GM19455 (cell line): ENCODE results near the gene TLNRD1.

Source experiments
- ATAC-seq: cut with Tn5 transposase; IDR thresholded peaks from one replicate; pipeline ENCODE4 v1.9.1; 2021; ENCODE audit not compliant: unreplicated experiment

Gene TLNRD1

DNA sequence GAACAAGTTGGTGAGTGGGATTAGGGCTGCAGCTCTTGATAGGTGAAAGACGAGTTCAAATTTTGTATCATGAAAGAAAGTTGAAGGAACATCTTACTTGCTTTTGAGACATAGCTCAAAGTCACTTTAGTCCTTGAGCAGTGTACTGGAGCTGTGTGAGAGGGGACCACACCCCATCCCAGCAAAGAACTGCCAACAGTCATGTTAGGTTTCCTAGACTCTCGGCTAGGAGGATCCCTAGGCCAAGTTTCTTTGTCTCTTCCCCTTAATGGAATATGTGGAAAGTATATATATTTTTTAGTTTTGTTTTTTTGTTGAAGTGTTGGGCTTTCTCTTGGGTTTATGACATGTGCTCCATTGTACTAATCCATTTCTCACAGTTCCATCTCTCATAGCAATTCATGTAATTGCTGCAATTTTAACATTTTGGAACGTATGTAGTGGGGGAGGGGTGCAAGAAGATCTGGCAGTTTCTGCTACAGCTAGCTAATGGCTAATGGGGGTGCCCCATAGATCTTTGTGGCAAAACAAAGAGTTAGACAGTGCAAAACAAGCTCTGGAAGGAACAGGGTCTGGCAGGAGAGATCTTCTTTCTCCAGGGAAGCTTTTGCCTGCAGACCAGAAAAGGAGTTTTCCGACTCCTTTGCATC is 25.1 kb downstream of the TLNRD1 start:
- ATAC-seq: no peak

DNA sequence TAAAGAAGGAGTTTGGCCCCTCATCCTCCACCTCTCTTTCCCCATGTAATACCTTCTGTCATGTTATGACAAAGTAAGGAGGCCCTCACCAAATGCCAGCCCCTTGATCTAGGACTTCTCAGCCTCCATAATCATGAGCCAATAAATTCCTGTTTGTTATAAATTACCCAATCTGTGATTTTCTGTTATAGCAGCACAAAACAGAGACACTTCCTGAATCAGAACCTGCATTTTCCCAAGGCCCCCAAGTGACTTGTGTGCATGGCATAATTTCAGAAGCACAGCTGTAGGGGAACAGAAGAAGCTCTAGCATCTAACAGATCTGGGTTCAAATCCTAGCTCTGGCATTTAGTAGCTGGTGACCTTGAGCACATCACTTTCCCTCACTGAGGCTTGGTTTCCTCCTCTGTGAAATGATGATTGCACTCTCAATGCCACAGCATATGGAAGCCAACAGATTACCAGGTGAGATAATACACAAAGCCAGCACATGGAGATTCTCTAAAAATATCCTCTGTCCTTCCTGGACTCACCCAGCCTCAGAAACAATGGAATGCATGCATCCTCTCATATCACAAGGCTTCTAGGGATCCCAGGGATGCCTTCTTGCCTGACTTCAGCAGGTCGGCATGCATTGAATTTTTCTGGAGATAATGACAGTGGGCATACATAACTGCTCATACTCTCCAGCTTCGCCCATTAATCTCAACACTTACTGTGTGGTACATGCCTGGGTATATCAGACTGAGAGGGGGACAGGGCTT is 26.3 kb downstream of the TLNRD1 start:
- no peak for ATAC-seq

DNA sequence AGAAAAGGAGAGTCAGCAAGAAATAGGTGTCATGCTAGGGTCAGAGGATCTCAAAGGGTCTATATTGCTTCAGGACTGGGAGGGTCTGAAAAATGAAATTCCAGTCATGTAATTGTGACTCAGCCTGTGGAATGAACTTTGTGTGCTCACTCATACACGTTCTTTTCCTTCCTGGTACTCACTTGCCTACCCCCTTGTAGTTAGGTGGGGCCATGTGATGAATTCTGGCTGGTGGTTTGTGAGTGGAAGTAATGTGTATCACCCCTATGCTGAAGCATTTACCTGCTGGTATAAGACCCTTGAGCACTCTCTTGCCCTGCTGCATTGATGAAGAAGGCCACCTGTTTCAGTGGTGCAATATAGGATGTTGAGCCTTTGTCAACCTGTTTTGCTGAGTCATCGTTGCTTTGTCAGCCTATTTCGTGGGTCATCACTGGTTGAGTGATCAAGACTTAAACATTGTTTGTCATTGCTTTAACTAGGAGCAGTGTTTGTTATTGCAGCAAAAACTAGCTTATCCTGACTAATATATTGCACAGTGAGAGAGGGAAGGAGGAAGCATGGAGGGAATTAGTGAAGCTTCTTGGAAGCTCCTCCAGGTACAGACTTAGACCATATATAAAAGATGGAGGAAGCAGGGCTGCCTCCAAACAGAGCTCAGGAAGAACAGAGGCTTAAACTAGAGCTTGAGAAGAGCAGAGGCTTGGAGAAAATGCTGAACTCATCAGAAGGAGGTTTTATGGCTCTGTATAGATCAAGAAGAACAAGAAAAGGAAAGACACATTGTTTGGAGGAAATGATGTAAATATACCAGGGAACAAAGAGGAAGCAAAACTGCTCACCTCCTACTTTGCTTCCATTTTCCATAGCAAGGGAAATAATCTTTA is 28.9 kb downstream of the TLNRD1 start:
- no peak for ATAC-seq

DNA sequence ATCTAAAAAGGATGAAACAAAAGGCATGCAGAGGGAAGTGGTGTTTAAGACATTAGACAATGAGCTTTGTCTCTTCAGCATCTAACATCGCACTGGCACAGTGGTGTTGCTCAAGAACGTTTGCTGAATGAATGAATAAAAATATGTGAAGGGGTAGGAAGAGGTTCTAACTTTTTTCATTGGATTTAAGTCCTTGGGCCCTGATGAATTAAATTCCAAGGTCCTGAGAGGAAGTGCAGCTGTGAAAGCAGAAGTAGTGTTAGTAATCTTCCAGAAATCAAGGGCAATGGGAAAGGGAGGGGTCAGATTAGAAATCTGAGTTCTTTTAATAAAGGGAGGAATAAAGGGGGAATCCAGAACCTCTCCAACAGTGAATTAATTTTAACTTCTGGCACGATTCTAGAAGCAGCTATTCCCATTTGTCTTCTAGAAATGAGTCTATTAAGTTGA is 29.6 kb downstream of the TLNRD1 start:
- ATAC-seq: no peak

DNA sequence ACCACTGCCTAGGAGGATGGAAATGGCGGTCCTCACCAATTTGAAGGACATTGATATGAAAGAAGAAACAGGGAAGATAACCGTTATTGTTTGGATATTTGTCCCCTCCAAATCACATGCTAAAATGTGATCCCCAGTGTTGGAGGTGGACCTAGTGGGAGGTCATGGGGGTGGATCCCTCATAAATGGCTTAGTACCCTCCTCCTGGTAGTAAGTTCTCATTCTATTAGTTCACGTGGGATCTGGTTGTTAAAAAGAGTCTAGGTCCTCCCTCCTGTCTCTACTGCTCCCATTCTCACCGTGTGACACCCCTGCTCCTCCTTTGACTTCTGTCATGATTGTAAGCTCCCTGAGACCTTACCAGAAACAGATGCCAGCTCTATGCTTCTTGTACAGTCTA is 30.5 kb downstream of the TLNRD1 start:
- no peak for ATAC-seq

DNA sequence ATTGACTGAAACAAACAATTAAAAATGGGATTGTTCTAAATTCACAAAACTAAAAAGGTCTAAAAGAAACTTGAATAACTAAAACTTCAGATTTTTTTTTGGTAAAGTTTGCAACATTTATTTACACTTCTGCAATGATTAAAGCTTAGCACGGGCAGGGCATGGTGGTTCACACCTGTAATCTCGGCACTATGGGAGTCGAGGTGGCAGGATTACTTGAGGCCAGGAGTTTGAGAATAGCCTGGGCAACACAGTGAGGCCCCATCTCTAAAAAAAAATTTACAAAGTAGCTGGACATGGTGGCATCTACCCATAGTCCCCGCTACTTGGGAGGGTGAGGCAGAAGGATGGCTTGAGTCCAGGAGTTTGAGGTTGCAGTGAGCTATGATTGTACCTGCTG is 31.6 kb downstream of the TLNRD1 start:
- ATAC-seq: no peak

DNA sequence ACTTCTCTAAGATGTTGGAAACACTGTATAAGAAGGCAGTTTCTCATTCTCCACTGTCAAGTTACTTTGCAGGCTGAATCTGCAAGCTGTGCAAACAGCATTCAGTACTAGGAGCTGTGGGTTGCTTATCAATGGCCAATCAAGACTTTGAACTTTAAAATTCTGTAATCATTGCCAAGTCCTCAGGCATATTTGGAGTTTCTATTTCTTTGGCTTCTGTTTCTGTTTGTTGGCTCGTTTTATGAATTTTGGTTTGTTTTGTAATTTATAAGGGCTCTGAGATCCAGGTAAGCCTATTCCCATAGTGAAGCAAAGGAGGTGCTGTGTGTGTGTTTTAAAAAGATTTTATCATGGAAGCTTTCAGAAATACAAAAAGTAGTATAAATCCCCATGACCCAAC is 32.1 kb downstream of the TLNRD1 start:
- no peak for ATAC-seq

DNA sequence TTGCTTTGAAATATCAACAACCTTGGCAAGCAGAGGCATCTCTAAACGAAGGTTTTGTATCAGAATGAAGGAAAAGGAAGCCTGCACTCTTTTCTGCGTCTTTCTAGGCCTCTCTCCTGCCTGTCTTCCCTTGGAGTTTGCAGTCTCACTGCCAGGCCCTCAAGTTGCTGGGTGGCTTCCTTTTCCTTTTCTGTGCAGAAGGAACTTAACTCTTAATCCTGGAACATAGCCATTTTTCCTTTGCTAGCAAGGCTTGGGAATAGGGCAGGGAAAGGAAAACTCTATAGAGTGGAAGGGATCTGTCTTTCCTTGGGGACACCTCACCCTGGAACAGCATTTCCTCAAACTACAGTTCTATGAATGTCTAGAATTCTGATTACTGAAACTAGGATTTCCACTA is 32.8 kb downstream of the TLNRD1 start:
- ATAC-seq: no peak

DNA sequence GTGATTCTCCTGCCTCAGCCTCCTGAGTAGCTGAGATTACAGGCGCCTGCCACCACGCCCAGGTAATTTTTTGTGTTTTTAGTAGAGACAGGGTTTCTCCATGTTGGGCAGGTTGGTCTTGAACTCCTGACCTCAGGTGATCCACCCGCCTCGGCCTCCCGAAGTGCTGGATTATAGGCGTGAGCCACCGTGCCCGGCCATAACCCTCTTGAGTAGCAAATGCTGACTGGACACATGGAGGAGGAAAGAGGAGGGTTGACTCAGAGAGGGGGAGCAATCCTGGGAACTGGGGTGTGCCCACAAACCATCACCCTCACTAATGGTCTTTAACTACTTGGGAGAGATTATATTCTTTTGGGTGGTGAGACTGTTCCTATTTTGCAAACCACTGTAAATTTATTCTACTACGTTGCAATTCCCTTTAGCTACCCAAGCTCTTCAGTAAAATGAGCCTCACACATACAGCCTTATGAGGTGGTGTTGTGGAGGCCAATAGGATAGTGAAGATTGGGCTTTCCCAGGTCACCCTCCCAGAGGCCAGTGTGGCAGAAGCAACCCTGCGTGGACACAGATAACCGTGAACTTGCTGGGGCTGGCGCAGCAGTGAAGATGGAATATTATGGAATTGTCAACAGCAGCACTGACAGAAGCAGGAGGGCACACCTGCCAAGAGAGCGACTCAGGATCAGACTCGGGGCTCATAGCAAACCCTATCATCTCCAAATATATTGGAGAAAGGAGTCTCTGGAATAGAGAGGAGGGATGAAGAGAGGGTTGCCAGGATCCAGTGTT is 37.4 kb downstream of the TLNRD1 start:
- no peak for ATAC-seq

DNA sequence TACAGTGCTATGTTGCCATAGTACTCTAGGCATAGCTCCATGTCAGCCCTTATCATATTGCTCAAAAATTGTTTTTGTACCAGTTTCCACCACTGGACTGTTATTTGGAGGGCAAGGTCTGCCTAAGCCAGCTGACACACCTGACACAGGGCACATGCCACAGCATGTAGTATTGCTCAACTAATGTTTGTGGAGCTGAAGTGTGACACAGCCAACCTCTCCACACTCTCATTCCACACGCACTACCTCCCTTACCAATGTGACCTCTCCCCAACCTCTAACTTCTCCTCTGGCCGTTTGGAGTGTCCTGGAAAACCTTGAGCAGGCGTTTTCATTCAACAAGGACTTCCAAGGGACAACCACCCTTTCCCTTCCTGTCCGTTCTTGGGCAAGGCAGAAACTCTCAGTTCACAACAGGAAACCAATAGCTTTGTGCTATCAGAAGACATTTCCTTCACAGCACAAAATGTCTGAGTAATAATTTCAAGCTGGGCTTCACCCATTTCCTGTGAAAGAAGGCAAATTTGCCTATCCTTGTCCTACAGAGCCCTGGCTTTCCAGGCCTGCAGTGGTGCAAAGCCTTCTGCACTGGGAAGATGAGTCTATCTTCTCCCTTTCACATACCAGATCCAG is 38.4 kb downstream of the TLNRD1 start:
- no peak for ATAC-seq

DNA sequence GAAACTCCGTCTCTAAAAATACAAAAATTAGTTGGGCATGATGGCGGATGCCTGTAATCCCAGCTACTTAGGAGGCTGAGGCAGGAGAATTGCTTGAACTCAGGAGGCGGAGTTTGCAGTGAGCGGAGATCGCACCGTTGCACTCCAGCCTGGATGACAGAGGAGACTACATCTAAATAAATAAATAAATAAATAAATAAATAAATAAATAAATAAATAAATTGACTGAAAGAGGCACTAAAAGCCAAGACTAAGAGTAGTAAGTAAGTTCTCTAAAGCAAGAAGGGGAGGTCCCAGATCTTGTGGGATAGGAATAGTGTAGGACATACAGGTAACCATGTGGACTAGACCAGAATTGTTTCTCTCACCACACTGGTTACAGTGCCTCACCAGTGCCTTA is 40.0 kb downstream of the TLNRD1 start:
- ATAC-seq: no peak

DNA sequence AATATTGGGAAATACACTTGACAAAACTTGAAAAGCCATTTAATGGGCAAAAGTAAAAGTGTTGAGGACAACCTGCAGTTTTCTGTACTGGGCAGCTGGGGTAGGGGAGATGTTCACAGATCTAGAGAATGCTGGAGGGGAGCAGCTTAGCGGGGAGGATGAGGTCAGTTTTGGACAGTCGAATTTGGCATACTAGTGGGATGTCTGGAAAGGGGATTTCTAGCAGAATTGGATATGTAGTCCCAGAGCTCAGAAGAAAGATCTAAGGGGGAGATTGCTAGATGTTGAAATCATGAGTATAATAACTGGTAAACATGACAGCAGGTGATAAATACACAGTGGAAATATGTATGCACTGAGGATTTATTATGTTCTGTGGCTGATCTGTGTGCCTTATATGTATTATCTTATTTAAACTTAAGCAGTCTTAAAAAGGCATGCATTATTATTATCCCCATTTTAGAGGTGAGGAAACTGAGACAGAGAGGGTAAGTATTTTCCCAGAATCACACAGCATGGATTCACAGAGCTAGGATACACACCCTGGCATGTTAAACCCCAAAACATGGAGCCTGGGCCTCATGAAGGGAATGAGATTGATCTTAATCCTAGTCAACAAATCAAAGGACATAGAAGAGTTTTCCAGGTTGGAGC is 42.7 kb downstream of the TLNRD1 start:
- no peak for ATAC-seq

DNA sequence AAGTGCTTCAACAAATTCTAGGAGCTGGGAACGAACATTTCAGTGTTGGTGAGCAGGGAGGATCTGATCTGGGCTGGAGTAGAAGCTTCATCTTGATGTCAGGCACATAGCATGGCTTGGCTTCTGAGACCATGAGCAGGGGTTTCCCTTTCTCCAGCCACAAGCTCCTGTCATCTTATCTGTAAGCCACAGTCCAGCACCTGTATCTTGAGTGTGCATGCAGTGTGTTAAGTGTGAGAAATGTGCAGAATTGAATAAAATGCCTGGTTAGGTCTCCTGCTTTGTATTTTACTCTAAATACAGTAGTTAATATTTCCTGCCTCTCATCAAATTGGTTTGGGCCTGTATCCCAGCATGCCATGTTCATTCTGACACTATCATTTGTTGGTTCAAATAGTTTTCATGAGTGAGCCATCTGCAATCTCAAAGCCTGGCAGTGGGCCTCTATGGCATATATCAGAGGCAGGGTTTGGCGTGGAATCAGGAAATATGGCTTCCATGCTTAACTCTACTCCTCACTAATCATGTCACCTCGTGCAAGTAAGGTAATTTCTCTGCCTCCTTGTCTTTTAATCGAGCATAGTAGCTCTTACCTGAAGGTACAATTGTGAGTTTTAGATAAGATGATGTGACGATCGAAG is 43.3 kb downstream of the TLNRD1 start:
- no peak for ATAC-seq

DNA sequence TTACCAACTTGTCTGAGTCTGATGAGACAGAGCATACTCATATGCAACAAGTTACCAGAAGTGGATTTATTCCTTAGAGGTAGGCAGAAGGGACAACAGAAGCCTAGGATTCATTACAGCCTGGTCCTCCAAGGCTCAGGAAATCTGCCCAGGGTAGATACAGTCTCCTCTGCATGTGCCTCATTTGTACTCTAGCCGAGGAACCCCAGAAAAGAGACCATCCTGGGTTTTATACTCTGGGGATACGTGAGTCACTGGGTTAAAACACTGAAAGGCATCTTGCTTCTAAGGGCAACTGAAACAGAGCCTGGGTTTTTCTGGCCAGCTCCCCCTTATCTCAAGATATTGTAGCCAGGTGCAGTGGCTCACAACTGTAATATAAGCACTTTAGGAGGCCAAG is 45.6 kb downstream of the TLNRD1 start:
- ATAC-seq: no peak

DNA sequence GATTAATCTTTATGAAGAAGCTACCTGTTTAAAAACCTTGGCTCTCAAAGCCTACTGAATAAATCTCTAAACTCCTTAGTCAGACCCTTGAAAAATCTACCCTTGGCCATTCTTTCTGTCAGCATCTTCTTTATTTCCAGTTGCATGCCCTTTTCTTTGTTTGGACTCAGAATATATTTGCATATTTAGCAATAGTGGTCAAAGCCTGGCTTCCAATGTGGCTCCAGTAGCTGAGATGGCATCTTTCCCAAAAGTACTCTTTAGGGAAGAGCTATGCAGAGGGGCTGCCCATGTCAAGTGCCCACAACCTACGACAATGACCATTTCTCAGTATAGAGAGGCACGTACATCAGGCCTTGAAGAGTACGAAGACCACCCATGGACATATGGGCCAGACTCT is 47.2 kb downstream of the TLNRD1 start:
- no peak for ATAC-seq

DNA sequence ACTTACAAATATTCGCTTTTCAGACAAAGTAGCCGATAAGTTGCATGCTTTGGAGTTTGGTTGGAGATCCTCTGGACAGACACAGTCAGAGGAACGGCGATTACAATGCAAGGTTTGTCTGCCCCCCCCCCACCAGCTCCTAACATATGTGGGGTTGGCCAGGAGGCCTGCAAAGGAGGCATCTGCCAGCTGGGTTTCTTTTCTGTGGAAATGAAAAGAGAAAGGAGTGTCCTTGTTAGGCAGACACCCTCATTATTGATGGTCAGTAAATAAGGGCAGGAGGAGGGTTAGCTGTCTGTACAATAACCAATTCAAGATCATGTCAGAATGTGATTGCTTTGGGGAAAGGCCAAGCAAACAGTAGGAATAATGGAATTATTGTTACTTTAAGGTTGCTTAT is 49.1 kb downstream of the TLNRD1 start:
- no peak for ATAC-seq

DNA sequence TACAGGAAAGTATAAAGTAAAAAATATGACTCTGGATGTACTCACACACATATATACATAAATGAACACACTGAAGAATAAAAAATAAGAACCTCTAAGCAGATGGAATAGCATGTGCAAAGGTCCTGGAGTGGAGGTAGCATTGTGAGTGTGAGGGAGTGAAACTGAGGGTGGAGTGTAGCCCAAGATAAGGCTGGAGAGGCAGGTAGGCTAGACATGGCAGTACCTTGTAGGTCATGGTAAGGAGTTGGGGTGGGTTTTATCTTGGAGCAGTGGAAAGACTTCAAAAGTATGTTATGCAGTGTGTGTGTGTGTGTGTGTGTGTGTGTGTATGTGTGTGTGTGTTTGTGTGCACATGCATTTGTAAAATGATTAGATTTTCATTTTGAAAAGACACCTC is 49.5 kb downstream of the TLNRD1 start:
- no peak for ATAC-seq

DNA sequence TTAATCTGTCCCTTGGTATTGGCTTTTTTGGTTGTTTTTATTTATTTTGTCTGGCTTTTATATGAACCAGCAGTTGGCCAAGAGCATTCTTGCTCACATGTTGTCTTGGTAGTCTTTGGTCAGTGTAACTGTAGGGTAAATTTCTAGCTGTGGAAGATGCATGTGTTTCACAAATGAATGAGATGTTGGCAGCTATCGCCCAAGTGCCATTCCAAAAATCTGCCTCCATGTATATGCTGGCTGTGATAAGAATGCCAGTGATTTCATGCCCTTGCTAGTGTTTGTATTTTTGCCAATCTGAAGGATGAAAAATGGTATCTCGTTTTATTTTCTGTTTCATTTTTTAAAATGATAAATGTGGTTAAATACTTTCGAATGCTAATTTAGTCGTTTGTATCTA is 50.1 kb downstream of the TLNRD1 start:
- ATAC-seq: no peak

DNA sequence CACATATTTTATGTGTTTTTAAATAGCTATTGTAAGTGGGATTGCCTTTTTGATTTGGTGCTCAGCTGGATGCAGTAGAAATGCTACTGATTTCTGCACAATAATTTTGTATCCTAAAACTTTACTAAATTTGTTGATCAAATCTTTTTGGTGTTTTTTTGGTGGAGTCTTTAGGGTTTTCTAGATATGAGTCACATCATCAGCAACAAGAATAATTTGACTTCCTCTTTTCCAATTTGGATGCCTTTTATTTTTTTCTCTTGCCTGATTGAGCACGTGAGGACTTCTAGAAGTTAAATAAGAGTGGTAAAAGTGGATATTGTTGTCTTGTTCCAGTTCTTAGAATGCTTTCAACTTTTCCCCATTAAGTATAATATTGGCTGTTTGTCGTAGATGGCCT is 51.3 kb downstream of the TLNRD1 start:
- ATAC-seq: no peak

DNA sequence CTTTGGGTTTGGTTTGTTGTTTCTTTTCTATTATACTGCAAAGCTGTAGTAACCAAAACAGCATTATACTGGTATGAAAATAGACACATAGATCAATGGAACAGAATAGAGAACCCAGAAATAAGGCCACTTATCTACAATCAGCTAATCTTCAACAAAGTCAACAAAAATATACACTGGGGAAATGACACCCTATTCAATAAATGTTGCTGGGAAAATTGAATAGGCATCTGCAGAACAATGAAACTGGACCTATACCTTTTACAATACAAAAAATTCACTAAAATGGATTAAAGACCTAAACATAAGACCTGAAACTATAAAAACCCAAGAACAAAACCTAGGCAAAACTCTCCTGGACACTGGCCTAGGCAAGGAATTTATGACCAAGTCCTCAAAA is 52.9 kb downstream of the TLNRD1 start:
- ATAC-seq: no peak
